Measurements from ENCODE around the gene DLGAP1. TPM values are rescaled to one million over a fixed set of nuclear protein-coding genes. Genes with fewer than 3 reads are reported as not detected.

DLGAP1 gene
- total RNA-seq, 1 experiment from 2014 or later: 23.2 TPM

- H3K4me3 Mint-ChIP-seq: no peak overlapping the region
- Histone ChIP-seq H2BK5ac (ENCODE audit: insufficient read length, low read length) (no peak overlapping the region), H3K23me2 (ENCODE audit: insufficient read length, low read depth, low read length, poor library complexity, severe bottlenecking) (no peaks in the 10 kb centered on the region), H3K27ac (ENCODE audit: insufficient read length, low read depth, low read length) (no peak overlapping the region), H2BK20ac (ENCODE audit: low read depth, low read length, poor library complexity, severe bottlenecking) (no peak overlapping the region), H2BK12ac (ENCODE audit: insufficient read length, low read depth, low read length) (no peak overlapping the region), H3K18ac (ENCODE audit: insufficient read length, low read depth, low read length) (no peak overlapping the region), H3K4me2 (ENCODE audit: insufficient read depth, insufficient read length, low read length) (no peak overlapping the region), H4K8ac (replicated peaks; ENCODE audit: insufficient read length, low read depth, low read length) (no peak overlapping the region), H4K91ac (ENCODE audit: insufficient read length, low read depth, low read length) (no peak overlapping the region), H3K27me3 (ENCODE audit: insufficient read depth, low read length) (no peaks in the 10 kb centered on the region; the same call in 1 of the 2 replicates), H4K20me1 (ENCODE audit: control insufficient read depth, insufficient read depth, insufficient read length) (no peaks in the 10 kb centered on the region), H2BK15ac (ENCODE audit: low read depth, low read length) (no peak overlapping the region), H3K9me3 (ENCODE audit: control insufficient read depth, low read depth, low read length) (peaks cover 40% of the 10 kb centered on the region), H3K56ac (ENCODE audit: insufficient read length, low read depth, low read length) (no peak overlapping the region), H3K14ac (ENCODE audit: insufficient read depth, low read length) (no peak overlapping the region), H3T11ph (ENCODE audit: low read length) (no peak overlapping the region), H2AFZ (ENCODE audit: low read length) (no peak overlapping the region), H3K4ac (ENCODE audit: low read depth, low read length) (no peak overlapping the region), H3K79me1 (ENCODE audit: insufficient read depth, low read depth, low read length, poor library complexity, severe bottlenecking) (no peaks in the 10 kb centered on the region), H2BK120ac (ENCODE audit: low read depth, low read length, poor library complexity, severe bottlenecking) (no peak overlapping the region), H3K9ac (ENCODE audit: extremely low read depth, insufficient read length, low read length) (no peak overlapping the region), H3K4me1 (ENCODE audit: insufficient read depth, low read length) (no peaks in the 10 kb centered on the region), H3K23ac (ENCODE audit: insufficient read length, low read depth, low read length) (no peak overlapping the region), H4K5ac (ENCODE audit: insufficient read length, low read depth, low read length) (no peak overlapping the region), H2AK5ac (ENCODE audit: insufficient read length, low read length) (no peak overlapping the region), H3K79me2 (ENCODE audit: insufficient read depth, low read length) (no peaks in the 10 kb centered on the region)
- no peak overlapping the region for H3K27ac Mint-ChIP-seq
- H3K4me1 Mint-ChIP-seq: no peaks in the 10 kb centered on the region
- no peak for DNase-seq
- peaks cover 52 to 64% (median 64%) of the 10 kb centered on the region in 3 experiments for H3K36me3 Mint-ChIP-seq (ENCODE audit: insufficient read depth in 1 of 3, low read depth in 3 of 3)
- no peak for TF ChIP-seq CTCF (conservative IDR thresholded peaks at IDR 0.05)
- H3K27me3 Mint-ChIP-seq (ENCODE audit: low read depth): no peaks in the 10 kb centered on the region; the same call in 1 of the 2 replicates
- WGBS (ENCODE audit: extremely low coverage, insufficient read length, low lambda C conversion rate): no CpG with 5 or more reads among the region's 1 CpG
- peaks cover 47 to 66% of the 10 kb centered on the region in 2 experiments for H3K9me3 Mint-ChIP-seq
These were observed 396.9 kb downstream of the DLGAP1 start for GRCh38 chr18:4058179-4058578.
